ENCODE results near the gene PKNOX2.

The PKNOX2 gene

GRCh38 chr11:125139778-125140177 lies 24.8 kb upstream of the PKNOX2 start:
- H3K27ac ChIP-seq (ENCODE audit: low read length): no peak overlapping the region
- H2AFZ ChIP-seq (ENCODE audit: low read depth, low read length): no peak overlapping the region
- H3K36me3 ChIP-seq (replicated peaks; ENCODE audit: low read depth, low read length): no peaks in the 10 kb centered on the region
- H3K79me2 ChIP-seq (ENCODE audit: low read length): no peaks in the 10 kb centered on the region
- no peaks in the 10 kb centered on the region for H3K9me3 ChIP-seq (ENCODE audit: insufficient read depth, low read length)
- H3K4me2 ChIP-seq (ENCODE audit: low read length): no peak overlapping the region
- H4K20me1 ChIP-seq (ENCODE audit: insufficient read depth, low read length): no peaks in the 10 kb centered on the region
- TF ChIP-seq EZH2phosphoT487 (IDR thresholded peaks at IDR 0.05; ENCODE audit: low read depth) (no peak), CTCF (IDR thresholded peaks at IDR 0.05; ENCODE audit: low read depth, low read length) (no peak)
- H3K4me1 ChIP-seq (ENCODE audit: low read length): peaks cover 8% of the 10 kb centered on the region
- H3K27me3 ChIP-seq (ENCODE audit: low read depth, low read length): peaks cover 22% of the 10 kb centered on the region
- H3K4me3 ChIP-seq (ENCODE audit: low read length): no peak overlapping the region
- H3K9ac ChIP-seq (ENCODE audit: low read length): no peak overlapping the region

- Histone ChIP-seq H3K9ac (ENCODE audit: low read length) (no peak overlapping the region), H3K27ac (ENCODE audit: low read length) (no peak overlapping the region), H3K79me2 (ENCODE audit: low read length) (no peaks in the 10 kb centered on the region)
These were observed 24.3 kb upstream of the PKNOX2 start for GRCh38 chr11:125140233-125140632.

GRCh38 chr11:125141178-125141577 lies 23.4 kb upstream of the PKNOX2 start:
- peak overlapping the region; percentile 61 for H3K4me2 ChIP-seq (ENCODE audit: low read length)
- H3K27ac ChIP-seq (ENCODE audit: low read length): no peak overlapping the region
- peaks cover 8% of the 10 kb centered on the region for H3K4me1 ChIP-seq (ENCODE audit: low read length)
- H4K20me1 ChIP-seq (ENCODE audit: insufficient read depth, low read length): no peaks in the 10 kb centered on the region
- no peak overlapping the region for H3K4me3 ChIP-seq (ENCODE audit: low read length)
- H3K27me3 ChIP-seq (ENCODE audit: low read depth, low read length): peaks cover 9% of the 10 kb centered on the region
- no peaks in the 10 kb centered on the region for H3K9me3 ChIP-seq (ENCODE audit: insufficient read depth, low read length)
- H3K36me3 ChIP-seq (replicated peaks; ENCODE audit: low read depth, low read length): no peaks in the 10 kb centered on the region
- H3K9ac ChIP-seq (ENCODE audit: low read length): no peak overlapping the region
- no peak overlapping the region for H2AFZ ChIP-seq (ENCODE audit: low read depth, low read length)
- no peaks in the 10 kb centered on the region for H3K79me2 ChIP-seq (ENCODE audit: low read length)
- TF ChIP-seq CTCF (IDR thresholded peaks at IDR 0.05; ENCODE audit: low read depth, low read length) (no peak), EZH2phosphoT487 (IDR thresholded peaks at IDR 0.05; ENCODE audit: low read depth) (no peak)

More at GRCh38 chr11:125140233-125140632, 24.3 kb upstream of the PKNOX2 start:
- Histone ChIP-seq H3K4me3 (ENCODE audit: low read length) (no peak overlapping the region), H3K4me1 (ENCODE audit: low read length) (peaks cover 8% of the 10 kb centered on the region), H3K9me3 (ENCODE audit: insufficient read depth, low read length) (no peaks in the 10 kb centered on the region), H3K36me3 (replicated peaks; ENCODE audit: low read depth, low read length) (no peaks in the 10 kb centered on the region), H2AFZ (ENCODE audit: low read depth, low read length) (no peak overlapping the region), H3K27me3 (ENCODE audit: low read depth, low read length) (peaks cover 18% of the 10 kb centered on the region), H3K4me2 (ENCODE audit: low read length) (no peak overlapping the region), H4K20me1 (ENCODE audit: insufficient read depth, low read length) (no peaks in the 10 kb centered on the region)
- TF ChIP-seq EZH2phosphoT487 (IDR thresholded peaks at IDR 0.05; ENCODE audit: low read depth): no peak
- no peak for TF ChIP-seq CTCF (IDR thresholded peaks at IDR 0.05; ENCODE audit: low read depth, low read length)

GRCh38 chr11:125141686-125142535 lies 22.6 kb upstream of the PKNOX2 start:
- Histone ChIP-seq H4K20me1 (ENCODE audit: insufficient read depth, low read length) (no peaks in the 10 kb centered on the region), H3K27ac (ENCODE audit: low read length) (no peak overlapping the region), H2AFZ (ENCODE audit: low read depth, low read length) (peak overlapping the region; percentile 64), H3K9ac (ENCODE audit: low read length) (0 out of 2 replicates have a peak overlapping the region, but pooled peaks have one; percentile 5), H3K4me1 (ENCODE audit: low read length) (peaks cover 8% of the 10 kb centered on the region), H3K36me3 (replicated peaks; ENCODE audit: low read depth, low read length) (no peaks in the 10 kb centered on the region), H3K4me2 (ENCODE audit: low read length) (peak overlapping the region; percentile 61), H3K27me3 (ENCODE audit: low read depth, low read length) (peaks cover 9% of the 10 kb centered on the region; the same call in 1 of the 2 replicates), H3K4me3 (ENCODE audit: low read length) (peak overlapping the region; percentile 33), H3K9me3 (ENCODE audit: insufficient read depth, low read length) (no peaks in the 10 kb centered on the region), H3K79me2 (ENCODE audit: low read length) (no peaks in the 10 kb centered on the region)
- TF ChIP-seq EZH2phosphoT487 (IDR thresholded peaks at IDR 0.05; ENCODE audit: low read depth): no peak
- TF ChIP-seq CTCF (IDR thresholded peaks at IDR 0.05; ENCODE audit: low read depth, low read length): peak; percentile 96
